NCI-H1694 treated with DMSO at 0.1 percent for 48 hours (cell line): ENCODE results near the gene TROAP.
"Not testable (repeated sequence)": the region's sequence is repeated elsewhere in the genome, so short reads cannot be mapped to it uniquely, and the experiment has no call there.

ENCODE experiments used
- DNase-seq: peaks from one replicate; lab custom pipeline; 2025; lab: John Stamatoyannopoulos, UW

The TROAP gene

GRCh38 chr12:49294086-49294803 is 28.8 kb upstream of the TROAP start:
- no peak for DNase-seq

- no peak for DNase-seq
These were observed 28.3 kb upstream of the TROAP start for GRCh38 chr12:49294804-49295081.

- DNase-seq = no peak
These were observed 27.7 kb upstream of the TROAP start, which contains the start of gene PRPH for GRCh38 chr12:49295082-49295936. TSS of gene PRPH (plus strand) at chr12:49295147. CDS start at chr12:49295201, 54 bp downstream.

- no peak for DNase-seq
These were observed 26.8 kb upstream of the TROAP start for GRCh38 chr12:49296034-49296835.

- DNase-seq = no peak
These were observed 26.0 kb upstream of the TROAP start for GRCh38 chr12:49296836-49297694.

GRCh38 chr12:49297695-49298060 is 25.4 kb upstream of the TROAP start:
- DNase-seq = no peak

- no peak for DNase-seq
These were observed 24.9 kb upstream of the TROAP start for GRCh38 chr12:49298160-49298559.

- no peak for DNase-seq
These were observed 21.3 kb upstream of the TROAP start for GRCh38 chr12:49301760-49302159.

- DNase-seq = no peak
These were observed 18.9 kb upstream of the TROAP start for GRCh38 chr12:49304161-49304560.

GRCh38 chr12:49305762-49306510 is 17.1 kb upstream of the TROAP start:
- DNase-seq = no peak

- no peak for DNase-seq
These were observed 13.7 kb upstream of the TROAP start for GRCh38 chr12:49309386-49309785.

- not testable (repeated sequence) for DNase-seq
These were observed 12.5 kb upstream of the TROAP start for GRCh38 chr12:49310451-49311000.

- DNase-seq = no peak
These were observed 8.2 kb upstream of the TROAP start for GRCh38 chr12:49314811-49315210.

- DNase-seq = not testable (repeated sequence)
These were observed 5.9 kb upstream of the TROAP start for GRCh38 chr12:49317118-49317517.

- not testable (repeated sequence) for DNase-seq
These were observed 2.5 kb upstream of the TROAP start for GRCh38 chr12:49320411-49321103.

- no peak for DNase-seq
These were observed 718 bp upstream of the TROAP start for GRCh38 chr12:49322367-49322707.

GRCh38 chr12:49323524-49324097 is 556 bp downstream of the TROAP start:
- DNase-seq = no peak

GRCh38 chr12:49325606-49326005 is 2.6 kb downstream of the TROAP start:
- DNase-seq = no peak

GRCh38 chr12:49327368-49327767 is 4.3 kb downstream of the TROAP start:
- no peak for DNase-seq

GRCh38 chr12:49327887-49328286 is 4.8 kb downstream of the TROAP start:
- DNase-seq = no peak
